HG02870 (cell line): ENCODE measurements around the gene NAA40.

ENCODE experiments used
- ATAC-seq: cut with Tn5 transposase; IDR thresholded peaks from one replicate; pipeline ENCODE4 v1.9.1; 2021; ENCODE audit warnings: mild to moderate bottlenecking, moderate library complexity; ENCODE audit not compliant: unreplicated experiment

Gene NAA40

DNA sequence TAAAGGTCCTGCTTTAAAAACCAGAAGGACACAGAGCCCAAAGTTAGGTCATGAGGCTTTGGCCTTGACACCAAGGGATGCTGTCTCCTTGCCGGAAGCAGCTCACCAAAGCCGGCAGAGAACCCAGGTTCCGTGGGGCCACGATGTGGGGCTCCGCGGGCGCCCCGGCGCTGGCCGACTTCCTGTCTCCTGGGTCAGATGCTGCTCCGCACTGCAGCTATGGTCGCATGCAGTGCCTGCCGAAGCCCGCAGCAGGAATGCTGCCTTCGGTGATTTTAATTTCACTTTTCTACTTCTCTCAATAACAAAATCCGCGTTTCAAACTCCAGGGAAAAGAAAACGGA lies 47.0 kb downstream of the NAA40 start:
- ATAC-seq = no peak

DNA sequence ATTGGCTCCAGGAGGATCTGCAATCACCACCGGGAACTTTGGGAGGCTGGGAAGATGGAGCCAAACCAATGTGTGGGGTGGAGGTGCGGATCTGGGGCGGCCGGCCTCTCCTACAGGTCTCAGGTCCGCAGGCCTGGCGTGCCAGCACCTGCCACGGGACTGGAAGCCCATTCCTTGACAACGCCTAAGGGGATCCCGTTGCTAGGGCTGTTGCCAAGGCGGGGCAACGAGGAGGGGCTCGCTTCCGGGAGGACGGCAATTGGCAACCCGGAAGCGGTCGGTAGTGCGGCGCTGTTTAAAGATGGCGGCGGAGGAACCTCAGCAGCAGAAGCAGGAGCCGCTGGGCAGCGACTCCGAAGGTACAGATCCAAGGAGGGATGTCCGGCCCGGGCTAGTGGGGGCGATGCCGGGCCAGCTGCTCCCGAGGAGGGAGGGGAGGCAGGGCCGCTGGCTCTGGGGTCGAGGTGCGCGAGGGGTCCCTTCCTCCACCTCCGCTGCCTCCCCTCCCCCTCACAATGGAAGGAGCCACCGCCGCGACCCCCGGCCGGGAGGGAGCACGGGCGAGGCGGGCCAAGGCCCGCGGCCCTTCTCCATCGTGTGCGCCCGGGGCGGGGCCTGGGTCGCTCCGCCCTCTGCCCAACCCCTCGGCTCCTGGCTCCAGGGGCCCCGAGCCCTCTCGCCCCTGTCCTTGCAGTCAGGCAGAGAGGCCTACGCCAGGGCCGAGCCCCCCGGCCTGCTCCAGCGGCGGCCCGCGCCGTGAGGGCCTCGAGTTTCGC lies 47.5 kb downstream of the NAA40 start, which contains the start of gene OTUB1:
Gene OTUB1 (plus strand): TSS at position 283 of the 776 bp plus-strand sequence. CDS start 19 bp downstream, at position 302.
- peak; percentile 77 for ATAC-seq

DNA sequence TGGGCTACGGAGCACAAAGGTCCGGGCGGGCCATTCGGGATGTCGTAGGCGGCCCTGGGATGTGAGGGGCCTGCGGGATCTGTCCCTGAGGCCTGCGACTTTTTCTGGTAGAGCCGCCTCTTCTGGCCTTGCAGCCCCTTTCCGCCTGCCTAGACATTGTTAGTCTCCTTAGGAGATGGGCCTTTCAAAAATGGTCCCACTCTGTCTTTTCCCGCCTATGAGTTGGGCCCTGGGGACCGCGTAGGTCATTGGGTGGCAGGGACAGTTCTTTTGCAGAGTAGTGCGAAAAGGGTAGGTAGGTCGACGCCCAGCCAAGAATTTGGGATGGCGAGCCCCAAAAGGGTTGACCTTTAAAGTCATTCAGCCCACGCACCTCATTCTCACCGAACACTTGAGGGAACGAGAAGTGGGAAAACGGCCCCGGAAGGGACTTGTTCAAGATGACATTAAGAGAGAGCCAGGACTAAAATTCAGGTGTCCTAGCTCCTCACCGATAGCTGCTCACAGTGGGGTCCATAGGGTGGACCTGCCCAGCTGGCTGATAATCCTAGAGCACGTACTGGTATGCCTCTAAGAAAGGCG lies 48.2 kb downstream of the NAA40 start:
- ATAC-seq = no peak

DNA sequence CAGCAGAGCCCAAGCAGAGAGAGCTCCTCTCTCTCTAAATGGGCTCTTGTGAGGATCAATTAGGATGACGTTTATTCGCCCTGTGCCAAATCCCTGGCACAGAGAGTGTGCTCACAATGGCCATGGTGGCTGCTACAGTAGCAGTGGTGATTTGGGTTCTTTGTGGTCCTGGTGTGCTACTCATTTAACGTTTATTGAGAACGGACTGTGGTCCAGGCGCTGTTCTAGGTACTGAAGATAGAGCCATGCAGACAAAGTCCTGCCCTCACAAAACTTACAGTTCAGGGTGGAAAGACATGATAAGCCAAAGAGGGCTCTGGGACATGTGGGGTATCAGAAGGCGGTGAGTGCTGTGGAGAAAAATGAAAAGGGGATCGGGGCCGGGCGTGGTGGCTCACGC lies 52.8 kb downstream of the NAA40 start:
- no peak for ATAC-seq

DNA sequence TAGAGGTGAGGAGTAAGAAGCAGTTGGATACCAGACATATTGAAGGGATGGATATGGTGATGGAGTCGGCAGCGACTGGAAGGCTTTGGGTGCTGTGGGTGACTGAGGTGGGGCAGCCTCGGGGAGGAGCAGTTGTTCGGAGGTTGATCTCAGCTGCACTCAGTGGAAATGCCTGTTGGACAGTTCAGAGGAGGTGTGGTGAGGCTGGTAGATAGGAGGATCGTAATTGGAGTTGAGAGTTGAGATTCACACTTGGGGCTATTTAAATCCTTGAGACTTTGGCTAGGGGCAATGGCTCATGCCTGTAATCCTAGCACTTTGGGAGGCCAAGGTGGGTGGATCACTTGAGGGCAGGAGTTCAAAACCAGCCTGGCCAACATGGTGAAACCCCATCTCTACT lies 54.3 kb downstream of the NAA40 start:
- no peak for ATAC-seq

DNA sequence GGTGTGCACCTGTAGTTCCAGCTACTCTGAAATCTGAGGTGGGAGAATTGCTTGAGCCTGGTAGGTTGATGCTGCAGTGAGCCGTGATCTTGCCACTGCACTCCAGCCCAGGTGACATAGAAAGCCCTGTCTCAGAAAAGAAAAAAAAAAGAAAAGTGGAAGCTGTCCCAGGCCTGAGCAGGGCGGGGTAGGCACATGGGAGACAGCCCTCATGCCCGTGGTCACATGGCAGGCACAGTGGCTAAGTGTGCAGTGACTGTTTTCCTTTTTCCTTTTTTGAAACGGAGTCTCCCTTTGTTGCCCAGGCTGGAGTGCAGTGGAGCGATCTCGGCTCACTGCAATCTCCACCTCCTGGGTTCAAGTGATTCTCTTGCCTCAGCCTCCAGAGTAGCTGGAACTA lies 55.2 kb downstream of the NAA40 start:
- no peak for ATAC-seq

DNA sequence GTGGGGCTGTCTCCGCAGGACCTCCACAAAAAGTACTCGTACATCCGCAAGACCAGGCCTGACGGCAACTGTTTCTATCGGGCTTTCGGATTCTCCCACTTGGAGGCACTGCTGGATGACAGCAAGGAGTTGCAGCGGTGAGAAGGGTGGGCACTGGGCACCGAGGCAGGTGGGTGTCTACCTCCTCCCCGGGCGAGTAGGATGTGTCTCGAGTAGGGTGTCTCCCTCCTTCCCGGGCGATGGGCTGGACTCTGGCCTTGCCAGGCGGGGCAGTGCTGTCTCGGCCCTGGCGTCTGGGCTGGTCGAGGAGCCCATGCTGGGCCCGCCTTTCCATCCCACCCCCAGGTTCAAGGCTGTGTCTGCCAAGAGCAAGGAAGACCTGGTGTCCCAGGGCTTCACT lies 57.7 kb downstream of the NAA40 start:
- no peak for ATAC-seq

DNA sequence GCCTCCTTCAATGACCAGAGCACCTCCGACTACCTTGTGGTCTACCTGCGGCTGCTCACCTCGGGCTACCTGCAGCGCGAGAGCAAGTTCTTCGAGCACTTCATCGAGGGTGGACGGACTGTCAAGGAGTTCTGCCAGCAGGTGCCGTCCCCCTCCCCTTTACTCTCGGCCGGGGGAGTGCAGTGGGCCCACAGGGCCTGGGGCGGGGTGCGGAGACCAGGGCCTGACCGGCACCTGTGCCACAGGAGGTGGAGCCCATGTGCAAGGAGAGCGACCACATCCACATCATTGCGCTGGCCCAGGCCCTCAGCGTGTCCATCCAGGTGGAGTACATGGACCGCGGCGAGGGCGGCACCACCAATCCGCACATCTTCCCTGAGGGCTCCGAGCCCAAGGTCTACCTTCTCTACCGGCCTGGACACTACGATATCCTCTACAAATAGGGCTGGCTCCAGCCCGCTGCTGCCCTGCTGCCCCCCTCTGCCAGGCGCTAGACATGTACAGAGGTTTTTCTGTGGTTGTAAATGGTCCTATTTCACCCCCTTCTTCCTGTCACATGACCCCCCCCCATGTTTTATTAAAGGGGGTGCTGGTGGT lies 58.4 kb downstream of the NAA40 start:
- no peak for ATAC-seq

DNA sequence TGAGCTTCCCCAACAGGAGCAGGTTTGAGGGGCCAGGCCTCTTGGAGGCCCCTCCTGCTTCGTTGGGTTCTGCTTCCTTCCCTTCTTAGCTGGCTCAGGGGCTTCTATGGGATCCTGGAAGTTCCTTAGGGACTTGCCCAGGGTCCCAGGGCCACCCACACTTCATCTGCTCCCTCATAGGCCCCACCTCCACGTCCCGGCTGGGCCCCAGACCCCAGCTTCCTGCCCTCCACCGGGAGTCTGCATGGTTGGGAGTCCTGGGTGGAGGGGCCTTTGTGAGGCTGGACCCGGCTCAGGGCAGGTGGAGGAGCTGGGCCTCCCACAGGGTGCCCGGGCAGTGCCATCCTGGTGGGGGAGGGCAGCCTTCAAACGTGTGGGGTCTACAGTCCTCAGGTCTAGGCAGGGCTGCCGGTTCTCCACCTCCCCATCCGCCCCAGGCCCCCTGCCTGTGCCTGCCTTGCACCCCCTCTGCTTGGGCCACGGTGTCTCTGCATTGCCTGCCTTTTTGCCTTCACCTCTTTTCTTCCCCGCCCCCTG lies 59.1 kb downstream of the NAA40 start:
- ATAC-seq = no peak

DNA sequence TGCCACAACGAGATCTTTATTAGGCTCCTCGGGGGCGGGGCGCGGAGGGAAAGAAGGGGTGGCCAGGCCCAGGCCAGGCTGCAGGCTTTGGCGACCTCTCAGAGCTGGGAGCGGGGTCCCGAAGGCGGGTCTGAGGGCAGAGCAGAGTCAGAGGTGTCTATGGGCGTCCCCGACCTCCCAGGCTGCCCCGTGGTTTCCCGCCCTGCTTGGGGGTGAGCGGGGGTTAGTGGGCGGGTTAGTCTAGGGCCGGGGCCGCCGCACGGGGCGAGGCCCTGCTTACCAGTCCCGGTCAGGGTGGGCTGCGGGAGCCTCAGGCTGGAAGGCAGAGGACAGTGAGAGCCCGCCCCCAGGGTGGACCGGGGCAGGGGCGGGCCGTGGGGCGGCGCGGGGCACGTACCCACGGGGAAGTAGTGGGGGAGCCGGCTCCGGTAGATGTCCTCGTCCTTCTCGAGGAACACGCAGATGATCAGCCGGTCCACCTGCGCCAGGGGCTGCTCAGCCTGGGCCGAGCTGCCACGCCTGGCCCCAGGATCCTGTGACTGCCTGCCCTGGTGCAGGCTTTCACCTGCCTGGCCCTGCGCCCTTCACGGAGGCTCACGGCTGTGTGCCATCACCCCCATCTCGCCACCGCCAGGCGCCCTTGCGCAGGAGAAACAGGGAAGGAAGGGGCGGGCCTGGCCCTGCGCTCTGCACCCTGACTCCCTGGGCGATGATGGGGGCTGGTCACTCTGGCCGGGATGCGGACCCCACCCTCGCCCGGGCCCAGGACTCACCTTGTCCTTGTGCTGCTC lies 60.0 kb downstream of the NAA40 start:
- no peak for ATAC-seq

DNA sequence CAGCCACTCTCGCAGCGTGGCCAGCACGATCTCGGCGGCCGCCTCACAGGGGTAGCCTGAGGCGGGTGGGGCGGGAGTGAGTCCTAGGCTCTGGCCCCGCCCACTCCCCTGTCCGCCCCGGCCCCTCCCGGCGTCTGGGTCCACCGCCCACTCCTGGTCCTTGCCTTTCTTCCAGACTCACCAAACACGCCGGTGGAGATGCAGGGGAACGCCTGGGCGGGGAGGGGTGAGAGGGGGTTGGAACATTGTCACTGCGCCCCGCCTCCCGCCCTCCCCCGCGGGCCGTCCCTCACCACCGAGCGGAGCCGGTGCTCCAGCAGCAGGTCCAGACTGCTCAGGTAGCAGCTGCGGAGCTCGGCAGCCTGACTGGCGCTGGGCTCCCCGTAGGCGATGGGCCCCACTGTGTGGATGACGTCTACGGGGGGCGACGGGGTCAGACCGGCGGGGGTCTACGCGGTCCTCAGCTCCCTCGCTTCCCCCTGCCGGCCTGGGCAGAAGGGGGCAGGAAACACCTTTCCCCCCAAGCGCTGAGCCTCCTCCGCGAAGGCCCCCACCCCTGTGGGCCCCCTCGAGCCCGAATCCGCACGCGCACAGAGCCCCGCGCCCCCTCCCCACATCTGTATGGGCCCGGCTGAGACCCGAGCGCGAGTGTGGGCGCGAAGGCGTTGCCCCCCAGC lies 60.7 kb downstream of the NAA40 start:
- ATAC-seq = no peak

DNA sequence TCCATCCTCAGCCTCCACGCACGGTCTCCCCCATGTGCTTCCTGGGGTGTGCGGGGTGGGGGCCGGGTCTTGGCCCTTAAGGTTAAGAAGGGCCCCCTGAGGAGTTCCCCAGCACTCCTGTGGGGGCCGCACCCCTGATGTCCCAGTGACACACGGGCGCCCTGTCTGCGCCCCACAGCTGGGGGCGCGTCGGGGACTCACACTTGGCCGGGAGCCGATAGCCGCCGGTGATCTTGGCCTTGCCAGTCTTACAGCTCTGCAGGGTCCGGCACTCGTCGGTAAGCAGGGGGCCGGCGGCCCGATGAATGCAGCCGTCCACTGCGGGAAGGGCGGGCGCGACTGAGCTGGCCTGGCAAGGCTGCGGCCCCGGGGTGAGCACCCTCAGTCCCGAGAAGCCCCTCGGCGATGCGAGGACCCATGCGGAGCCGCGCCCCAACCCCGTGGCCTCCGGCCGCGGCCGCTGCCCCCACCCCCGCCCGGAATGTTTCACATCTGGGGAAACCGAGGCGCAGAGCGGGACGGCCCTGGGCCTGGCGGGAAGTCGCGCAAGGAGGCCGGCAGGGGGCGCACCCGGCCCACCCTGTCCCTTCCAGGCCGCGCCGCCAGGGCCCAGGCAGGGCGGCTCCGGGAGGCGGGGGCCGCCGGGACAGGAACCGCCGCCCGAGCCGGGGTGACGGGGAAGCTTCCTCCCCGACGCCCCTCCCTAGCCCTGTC lies 61.4 kb downstream of the NAA40 start:
- no peak for ATAC-seq

DNA sequence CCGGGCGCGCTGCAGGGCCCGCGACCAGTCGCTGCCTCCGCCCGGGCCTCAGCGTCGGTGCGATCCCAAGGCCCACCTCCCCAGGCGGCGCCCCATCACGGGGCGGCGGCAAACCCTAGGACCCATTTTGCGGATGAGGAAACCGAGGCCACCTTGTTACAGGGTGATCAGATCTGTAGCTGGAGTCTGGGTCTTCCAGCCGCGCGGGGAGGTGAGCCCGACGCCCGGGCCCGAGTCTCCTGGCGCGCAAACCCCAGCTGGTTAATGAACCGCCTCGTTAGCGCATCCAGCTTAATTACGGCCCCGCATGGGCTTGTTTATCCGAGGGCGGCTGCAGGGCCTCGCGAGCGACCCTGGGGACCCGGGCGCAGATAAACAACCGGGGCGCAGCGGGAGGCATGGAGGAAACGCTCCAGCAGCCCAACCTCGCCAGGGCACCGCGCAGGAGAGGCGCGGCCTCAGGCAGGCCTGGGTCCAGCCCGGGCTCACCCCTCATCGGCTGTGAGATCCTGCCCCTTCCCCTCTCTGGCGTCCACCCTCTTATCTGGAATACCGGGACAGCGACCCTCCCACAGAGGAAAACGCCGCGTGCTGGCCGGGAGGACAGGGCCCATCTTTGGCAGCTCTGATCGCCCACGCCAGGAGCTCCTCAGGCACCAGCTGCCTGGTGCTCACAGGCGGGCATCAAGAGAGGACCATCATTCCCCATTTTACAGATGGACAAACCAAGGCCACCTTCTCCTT lies 62.1 kb downstream of the NAA40 start:
- no peak for ATAC-seq

DNA sequence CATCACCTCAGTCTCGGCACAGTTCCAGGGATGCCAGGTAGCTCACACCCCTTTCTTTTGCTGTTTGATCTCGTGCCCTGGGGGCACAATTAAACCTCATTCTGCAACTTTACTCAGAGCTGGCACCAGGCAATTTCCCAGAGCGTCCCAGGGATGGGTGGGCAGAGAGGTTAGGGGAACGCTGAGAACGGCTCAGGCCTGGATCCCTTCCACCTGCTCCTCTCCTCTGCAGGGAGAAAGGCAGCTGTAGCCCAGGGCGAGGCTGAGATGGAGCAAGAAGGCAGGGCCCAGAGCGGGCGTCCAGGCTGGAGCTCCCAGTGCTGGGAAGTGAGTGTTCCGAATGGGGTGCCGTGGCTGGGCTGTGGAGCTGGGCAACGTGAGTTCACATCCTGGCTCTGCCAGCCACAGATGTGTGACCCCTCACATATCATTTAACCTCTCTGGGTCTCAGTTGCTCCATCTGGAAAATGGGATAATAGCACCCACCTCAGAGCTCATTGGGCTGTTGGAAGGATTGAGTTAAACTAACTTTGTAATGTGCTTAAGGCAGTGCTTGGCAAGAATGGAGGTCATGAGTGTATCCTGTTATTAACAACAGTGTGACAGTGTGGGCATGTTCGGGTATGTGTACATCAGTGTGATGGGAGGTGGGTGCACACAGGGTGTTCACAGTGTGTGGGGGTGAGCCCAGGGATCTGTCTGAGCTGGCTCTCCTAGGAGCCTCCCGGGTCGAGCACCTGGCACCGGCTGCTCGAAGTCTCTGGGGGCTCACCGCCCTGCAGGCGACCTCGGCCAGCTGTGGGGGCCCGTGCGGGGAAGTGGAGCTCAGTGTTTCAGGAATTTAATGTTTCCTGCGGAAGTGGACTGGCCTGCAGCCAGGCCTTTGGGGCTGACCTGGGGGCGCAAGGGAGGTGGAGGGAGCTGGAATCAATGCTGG lies 63.0 kb downstream of the NAA40 start:
- ATAC-seq = no peak

DNA sequence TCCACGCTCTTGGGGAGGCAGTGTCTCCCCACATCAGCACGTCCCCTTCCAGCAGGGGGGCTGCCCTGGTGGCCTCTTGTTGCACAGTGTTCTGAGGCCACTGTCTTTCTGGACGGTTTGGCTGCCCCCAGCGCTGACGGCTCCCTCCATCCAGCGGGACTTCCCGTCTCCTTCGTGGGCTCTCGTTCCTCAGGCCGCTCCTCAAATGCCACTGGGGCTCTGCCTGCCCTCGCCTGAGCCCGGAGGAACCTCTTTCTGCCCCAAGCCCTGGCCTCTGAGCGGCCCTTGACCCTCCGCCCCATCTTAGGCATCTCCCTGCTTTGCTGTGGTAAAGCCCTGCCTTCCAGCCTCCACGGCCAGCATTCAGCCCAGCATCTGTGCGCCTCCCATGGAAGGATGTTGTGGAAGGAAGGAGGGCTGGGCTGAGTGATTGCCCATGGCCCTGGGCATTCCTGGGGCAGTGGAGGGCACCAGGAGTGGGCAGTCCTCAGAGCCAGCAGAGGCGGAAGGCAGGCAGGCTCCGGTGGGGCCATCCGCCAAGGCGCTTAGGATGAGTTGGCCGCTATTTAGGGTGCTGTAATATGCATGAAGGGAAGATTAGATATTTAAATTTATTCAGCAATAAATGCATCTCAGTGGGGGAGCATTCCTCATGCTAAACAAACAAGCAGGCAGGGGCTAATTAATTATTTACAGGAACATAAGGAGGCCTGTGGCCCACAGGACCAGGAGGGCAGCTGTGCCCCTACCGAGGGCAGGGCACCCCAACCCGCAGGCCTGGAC lies 65.2 kb downstream of the NAA40 start:
- no peak for ATAC-seq

DNA sequence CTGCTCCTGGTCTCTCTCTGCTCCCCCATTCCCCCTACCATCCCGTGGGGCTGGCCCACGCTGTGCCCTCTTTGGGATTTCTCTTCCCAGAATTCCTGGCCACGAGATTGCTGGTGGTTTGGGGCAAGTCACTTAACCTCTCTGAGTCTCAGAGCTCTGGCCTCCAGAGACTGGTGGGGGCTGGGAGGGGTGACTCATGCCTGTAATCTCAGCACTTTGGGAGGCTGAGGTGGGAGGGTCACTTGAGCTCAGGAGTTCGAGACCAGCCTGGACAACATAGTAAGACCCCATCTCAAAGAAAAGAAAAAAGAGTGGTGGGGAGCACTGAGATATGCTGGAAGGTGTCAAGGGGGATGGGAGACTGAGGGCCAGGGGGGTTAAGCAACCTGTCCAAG lies 65.8 kb downstream of the NAA40 start:
- ATAC-seq = no peak

DNA sequence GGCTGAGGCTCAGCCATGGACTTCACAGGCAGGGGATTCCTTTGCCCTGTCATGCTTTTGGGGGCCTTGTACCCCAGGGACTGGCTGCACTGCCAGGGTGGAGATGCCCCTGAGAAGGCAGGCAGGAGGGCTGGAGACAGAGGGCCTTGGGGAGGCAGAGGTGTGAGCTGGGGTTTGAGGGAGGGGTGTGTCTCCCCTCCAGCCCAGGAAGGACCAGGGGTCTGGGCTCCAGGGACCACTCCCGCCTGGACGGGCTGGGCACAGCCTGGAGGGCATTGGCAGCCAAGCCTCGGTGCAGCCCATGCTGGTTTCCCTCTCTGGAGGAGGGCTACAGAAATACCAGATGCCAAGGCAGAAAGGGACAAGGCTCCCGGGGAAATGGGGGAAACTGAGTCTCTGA lies 66.9 kb downstream of the NAA40 start:
- ATAC-seq = no peak

DNA sequence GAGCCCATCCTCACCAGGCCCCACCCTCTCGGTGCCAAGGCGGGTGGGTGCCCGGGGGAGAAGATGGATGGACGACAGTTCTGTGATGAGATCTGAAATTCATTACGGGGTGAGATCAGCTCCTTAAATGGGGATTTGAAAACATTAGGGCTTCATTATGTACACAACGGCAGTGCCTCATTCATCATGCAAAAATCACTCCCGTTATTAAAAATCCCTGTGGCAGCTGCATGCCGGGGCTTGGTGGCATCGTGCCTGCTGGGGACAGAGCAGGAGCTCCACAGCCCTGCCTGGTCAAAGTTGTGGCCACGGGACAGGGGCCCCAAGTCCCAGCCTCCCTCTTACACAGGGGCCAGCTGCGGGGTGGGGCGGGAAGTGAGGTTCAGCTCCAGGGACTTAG lies 67.6 kb downstream of the NAA40 start:
- no peak for ATAC-seq
